ENCODE data around the gene ZNF836.

DNA sequence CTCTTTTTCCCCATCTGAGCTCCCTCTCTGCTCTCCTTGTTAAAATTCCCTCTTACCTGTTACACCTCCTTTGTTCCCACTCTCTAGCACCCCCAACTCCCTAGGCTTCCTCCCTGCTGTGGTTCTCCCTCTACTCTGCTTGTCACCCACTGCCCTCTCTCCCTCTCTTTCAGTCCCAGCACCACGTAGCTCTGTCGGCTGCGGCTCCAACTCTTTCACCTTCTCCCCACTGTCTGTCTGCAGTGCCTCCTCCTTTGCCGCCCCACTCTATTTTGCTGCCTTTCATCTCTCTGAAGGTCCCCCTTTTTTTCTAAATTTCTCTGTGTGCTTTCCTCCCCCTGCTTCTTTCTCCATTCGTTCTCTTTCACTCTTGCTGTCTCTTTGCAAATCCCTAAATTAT, 1.1 kb downstream of the ZNF836 start:
- TF ChIP-seq, protein P1, sequence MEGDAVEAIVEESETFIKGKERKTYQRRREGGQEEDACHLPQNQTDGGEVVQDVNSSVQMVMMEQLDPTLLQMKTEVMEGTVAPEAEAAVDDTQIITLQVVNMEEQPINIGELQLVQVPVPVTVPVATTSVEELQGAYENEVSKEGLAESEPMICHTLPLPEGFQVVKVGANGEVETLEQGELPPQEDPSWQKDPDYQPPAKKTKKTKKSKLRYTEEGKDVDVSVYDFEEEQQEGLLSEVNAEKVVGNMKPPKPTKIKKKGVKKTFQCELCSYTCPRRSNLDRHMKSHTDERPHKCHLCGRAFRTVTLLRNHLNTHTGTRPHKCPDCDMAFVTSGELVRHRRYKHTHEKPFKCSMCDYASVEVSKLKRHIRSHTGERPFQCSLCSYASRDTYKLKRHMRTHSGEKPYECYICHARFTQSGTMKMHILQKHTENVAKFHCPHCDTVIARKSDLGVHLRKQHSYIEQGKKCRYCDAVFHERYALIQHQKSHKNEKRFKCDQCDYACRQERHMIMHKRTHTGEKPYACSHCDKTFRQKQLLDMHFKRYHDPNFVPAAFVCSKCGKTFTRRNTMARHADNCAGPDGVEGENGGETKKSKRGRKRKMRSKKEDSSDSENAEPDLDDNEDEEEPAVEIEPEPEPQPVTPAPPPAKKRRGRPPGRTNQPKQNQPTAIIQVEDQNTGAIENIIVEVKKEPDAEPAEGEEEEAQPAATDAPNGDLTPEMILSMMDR (IDR thresholded peaks at IDR 0.05; ENCODE audit: poor library complexity), result no peak
- no peak for TF ChIP-seq EZH2 (IDR thresholded peaks at IDR 0.05; ENCODE audit: borderline replicate concordance)
- TF ChIP-seq EZH2phosphoT487 (IDR thresholded peaks at IDR 0.05; ENCODE audit: low read depth, severe bottlenecking, unreplicated experiment), result no peak

Data from hepatocyte (in vitro differentiated cells).